Left forelimb (tissue), 1 donor: ENCODE data around the gene MSI2.
"Not testable (repeated sequence)": the region's sequence is repeated elsewhere in the genome, so short reads cannot be mapped to it uniquely, and the experiment has no call there.

Source experiments
- DNase-seq: peaks from one replicate; pipeline ENCODE4 v3.0.0-alpha.2; 2018; ENCODE audit warnings: low spot score

Gene MSI2

DNA sequence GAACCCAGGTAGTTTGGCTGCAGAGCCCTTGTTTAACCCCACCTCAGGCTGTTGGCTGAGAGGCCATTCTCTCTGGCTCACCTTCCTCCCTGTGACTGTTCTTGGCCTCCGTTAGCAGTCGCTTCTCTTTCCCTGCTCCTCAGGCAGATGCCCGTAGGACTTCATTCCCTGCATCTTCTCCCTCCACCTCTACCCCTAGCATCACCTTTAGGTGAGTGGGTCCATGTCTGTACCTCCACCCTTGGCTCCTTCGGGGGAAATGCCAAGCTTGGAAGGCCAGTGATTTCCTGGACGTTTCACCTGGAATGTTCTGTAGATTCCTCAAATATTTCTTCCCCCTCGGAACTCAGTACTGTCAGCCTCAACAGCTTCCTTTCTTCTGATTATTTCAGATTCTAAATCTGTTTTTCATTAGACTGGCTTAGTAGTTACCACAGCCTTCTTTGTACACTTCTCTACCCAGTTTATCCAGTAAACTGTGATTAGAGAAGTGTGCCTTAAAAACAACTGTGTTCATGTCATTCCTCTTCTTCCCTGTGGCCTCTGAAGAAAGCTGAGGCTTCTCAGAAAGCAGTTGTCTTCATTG lies 227.9 kb downstream of the MSI2 start:
- DNase-seq, result no peak

DNA sequence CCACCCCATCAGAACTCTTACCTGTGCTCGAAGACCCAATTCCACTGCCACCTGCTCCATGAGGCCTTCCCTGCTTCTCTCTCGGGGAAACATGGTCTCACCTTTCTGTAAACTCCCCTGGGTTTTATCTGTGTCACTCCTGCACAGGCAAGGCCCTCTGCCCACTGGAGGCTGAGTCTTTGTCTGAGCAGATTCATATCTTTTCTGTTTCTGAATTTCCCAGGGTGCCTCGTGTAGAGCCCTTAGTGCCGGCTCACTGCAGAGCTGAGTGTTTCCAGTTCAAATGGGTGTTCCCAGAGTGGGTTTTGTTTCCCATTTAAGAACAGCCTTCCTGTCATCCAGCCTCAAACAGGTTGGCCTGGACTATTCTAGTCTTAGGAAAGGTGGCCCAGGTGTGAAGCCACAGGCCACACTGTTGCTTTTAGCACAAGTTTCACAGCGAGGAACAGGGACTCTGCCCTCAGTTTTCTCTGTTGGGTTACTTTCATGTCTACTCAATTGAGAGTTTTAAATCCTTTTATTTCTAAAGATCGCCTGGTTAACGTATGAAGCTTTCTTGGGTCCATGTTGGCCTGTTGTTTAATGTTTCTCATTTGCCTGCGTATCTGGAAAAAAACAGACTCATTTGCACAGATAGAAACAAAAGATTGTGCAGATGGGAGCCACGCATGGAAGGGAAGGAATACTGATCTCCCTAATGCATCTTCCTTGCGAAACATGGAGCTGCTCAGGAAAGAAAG lies 228.7 kb downstream of the MSI2 start:
- no peak for DNase-seq

DNA sequence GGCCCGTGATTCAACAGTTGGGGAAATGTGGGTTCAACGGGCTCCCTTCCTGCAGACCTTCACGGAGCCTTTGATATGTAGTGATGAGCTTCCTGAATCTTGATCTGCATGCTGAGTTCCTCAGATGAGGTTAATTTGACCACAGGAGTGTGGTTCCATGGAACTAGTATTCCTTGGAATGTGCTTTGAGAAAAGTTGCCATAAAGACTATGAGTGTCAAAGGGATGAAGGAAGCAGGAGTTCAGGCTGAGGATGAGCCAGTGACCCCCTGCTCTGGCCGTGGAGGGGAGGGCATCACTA lies 229.2 kb downstream of the MSI2 start:
- no peak for DNase-seq

DNA sequence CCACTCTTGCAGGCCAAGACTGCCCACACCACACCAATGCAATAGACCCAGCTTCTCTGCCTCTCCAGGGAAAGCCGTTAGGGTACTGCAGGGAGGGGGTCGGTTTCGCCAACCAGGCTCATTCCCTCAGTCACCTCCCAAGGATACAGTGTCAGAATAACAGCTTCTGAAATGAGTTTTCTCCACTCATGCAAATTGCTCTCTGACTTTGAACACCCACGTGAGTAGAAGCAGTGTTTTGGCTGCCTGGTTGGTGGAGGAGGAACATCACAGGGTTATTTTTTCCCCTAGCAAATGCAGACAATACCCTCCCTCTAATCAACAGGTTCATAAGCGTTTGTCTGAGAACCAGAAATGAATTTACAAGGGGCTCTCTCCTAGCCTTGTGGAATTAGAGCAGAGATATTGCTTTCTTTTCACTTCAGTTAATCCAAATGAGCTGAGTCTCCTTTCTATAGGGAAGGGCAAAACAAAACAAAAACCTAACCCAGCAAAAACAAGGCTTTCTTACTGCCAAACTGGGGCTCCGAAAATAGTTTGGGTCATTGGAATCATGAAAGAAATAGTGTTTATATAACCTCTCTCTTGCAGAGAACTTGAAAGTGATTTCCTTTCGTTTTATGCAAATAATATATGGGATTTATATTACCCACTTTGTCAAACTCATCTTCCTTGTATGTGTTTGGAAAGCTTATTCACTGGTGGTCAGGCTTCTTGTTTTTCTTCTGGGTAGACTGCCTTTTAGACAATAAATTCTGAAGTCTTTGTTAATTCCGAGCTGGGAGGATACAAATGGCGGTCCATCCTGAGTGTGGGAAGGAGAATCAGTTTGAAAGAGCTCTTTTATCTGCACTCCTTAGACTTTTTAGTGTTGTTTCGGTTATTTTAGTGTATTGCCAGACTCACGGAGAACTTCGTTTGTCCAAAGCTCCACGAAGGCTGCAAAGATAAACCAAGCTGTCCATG lies 229.9 kb downstream of the MSI2 start:
- DNase-seq, result no peak

DNA sequence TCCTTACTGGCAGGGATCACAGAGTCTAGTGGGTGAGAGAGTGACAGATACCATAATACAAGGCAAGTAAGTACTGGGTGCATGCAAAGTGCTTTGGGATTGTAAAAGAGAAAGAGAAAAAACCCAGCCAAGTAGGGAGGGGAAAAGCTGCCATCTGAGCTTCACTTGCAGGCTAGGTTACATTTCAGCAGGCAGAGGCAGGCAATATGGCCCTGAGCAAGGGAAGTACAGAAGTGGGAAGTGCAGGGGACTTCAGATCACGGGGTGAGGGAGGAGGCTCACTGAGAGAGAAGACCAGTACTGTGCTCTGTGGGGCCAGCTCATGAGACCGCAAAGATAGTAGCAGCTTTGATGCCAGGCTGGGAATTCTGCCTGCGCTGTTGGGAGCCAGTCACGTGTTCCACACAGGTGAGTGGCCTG lies 230.6 kb downstream of the MSI2 start:
- DNase-seq, result no peak

DNA sequence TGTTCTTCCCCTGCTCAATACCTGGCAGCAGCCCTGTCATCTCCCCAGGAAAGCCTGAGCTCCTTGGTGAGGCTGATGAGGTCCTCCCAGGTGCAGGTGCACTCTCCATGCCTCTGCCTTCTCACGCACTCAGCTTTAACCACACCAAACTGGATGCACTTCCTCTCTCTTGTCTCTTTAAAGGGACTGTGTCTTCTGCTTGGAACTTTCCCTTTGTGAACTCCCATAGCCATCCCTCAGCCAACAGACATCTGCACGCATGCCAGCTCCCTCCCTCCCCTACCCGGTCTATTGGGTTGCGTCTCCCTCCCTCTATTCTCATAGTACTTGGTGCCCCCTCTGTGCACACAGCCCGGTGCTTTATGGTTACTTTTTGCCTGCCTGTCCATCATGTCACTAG lies 231.2 kb downstream of the MSI2 start:
- DNase-seq, result no peak

DNA sequence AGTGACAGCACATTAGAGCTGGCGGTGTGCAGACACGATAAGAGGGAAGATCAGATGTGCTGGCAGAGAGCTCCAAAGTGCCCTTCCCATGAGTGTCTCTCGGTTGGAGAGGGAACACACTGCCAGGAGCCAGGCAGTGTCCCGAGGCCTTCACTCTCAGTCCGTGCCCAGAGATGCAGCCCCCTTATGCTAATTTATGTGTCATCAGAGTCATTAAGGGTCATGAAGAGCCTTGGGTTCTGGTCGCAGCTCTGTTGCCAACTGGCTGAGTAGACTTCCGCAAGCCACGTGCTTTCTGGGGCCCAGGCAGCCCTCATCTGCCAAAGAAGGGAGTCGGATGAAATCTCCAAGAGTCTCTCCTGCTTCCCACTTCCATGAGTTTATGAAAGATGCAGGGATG lies 232.5 kb downstream of the MSI2 start:
- no peak for DNase-seq

DNA sequence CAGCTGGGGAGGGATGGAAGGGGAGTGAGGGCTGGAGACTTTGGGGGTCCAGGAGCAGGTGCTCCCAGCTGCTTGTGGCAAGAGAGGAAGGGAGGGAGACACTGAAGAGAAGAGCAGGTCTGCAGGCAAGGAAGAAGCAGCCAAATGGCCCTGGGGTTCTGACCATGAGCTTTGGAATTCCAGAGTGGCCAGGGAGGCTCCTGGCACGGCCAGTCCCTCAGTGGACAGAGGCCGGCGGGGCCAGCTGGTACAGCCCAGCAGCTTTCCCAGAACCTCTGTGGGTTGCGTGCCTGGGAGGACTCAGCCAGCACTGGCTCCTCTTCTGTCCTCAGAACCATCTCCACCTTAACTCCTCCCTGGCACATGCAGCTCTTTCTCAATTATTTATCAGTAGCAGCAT lies 233.0 kb downstream of the MSI2 start:
- DNase-seq, result no peak

DNA sequence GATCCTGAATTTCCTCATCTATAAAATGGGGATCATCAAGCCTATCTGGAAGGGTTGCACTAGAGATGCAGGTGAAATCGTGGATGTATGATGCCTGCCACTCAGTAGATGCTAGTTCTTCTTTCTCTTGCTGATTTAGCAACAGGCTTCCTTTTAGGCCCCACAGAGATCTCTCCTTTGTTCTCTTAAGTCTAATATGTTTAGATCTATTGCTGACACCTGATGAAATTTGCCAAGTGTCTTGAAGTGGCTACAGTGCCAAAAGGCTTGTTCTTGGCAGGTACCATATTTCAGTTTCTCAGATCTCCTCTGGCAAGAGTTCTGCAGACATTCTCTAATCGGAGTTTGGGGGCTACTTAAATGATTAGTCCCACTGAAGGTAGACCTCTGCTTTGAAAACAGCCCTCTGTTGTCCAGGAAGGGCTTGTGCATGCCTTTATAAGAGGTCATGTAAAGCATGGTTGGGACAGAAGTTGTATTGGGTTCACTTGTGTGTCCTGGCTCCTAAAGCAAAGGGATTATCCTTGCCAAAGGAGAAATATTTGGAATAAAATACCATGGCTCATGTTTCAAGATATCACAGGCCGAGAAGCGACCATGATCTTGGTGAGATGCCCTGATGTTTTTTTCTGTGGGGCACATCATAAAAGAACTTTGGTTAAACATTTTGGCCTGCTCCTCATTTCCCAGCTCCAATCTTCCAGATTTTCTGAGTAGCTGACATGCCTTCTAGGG lies 234.0 kb downstream of the MSI2 start:
- DNase-seq, result no peak

DNA sequence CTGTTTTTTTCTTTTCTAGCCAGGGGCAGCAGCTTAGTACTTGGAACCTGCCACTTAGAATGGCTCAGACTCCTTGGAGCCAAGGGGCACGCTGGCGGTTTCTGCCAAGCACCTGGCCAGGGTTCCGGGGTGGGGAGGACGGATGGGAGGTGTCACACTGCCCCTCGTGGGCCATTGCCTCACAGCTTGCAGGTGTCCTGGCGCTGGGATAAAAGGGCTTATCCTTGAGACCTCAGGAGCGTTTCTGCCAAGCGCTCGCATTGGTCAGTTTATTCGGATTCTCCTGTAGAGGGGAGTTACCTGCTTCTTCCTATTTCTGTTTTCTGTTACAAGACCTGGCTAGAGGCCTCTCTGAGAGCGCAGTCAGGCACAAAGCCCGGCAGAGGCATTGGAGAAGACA lies 234.6 kb downstream of the MSI2 start:
- DNase-seq, result no peak

DNA sequence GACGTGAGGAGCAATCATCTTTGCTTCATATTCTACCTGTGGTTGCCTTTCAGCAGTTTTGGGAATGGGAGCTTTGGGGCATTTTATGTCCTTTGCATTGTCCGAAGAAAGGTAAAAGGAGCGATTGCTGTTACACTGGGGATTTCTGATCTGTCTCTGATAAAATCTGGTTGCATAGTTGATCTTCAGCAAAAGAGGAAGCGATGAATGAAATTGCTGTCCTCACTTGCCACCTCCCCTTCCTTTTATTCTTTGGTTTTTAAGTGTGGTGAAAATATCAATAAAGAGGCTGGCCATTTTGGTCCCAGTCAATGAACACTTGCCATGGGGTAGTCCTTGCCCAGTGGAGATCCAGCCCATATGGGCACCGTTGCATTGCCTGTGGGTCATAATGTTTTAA lies 236.8 kb downstream of the MSI2 start:
- DNase-seq, result no peak

DNA sequence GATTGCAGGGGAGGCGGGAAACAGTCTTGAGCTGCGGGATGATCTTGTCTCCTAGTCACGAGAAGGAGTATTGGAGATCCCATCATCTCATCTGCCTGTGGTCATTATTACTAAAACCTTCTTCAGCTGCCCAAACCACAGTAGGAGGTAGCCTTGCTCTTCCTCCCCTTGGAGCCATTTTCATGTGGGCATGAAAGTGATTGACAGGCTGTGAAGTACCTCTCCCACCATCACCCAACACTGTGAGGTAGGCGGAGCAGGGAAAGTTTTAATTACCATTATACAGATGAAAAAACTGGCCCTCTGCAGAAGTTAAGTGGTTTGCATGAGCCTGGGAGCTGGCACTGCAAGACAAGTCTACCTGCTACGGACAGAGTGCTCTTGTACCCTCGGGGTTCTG lies 237.3 kb downstream of the MSI2 start:
- DNase-seq, result no peak

DNA sequence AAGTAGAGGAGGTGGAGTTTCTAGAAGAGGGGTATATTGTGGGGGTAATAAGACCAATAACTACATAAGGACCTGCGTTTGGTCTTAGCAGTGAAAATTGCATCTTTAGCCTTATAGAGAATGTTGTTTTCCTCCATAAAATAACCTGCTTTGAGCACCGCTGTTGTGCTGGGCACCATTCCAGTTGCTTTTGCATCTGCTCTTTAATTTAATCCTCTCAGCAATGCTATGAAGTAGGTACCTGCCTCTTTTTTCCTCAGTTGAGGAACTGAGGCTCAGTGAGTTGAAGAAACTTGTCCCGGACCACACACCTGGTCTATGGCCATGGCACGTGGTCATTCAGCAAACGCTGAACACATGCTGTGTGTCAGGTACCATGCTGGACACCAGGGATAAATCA lies 238.1 kb downstream of the MSI2 start:
- no peak for DNase-seq

DNA sequence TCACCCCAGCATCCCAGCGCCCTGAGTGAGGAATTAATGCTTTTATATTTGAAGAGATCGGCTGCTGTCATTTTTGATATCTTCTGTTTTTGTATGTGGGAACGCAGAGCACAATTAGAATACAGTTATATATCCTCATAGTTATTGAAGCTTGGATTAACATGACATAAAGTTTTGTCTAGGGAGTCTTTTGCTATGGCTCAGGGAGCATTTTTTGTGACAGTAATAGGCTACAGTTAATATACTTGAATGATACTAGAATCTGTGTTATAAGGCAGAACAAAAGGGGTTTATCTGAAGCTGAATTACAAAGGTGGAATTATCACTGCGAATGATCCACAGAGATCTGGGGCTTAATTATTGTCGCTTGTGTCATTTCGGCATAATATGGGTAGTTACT lies 239.4 kb downstream of the MSI2 start:
- no peak for DNase-seq

DNA sequence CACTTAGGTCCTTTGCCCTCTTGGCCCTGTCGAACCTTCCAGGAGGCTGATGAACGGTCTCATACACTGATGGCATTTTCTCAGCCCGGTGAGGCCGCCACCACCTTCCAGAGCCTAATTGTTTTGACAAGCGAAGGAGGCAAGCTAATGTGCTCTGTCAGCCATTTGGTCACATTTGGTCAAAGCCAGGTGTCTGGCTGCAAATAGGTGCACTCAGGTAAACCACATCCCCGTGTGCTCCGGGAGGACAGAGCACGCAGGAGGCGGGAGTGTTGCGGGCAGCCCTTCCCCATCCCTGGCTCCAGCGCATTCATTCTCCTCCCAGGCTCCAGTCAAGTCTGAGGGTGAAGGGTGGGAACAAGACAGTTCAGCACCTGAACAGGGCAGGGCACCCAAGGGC lies 240.1 kb downstream of the MSI2 start:
- no peak for DNase-seq

DNA sequence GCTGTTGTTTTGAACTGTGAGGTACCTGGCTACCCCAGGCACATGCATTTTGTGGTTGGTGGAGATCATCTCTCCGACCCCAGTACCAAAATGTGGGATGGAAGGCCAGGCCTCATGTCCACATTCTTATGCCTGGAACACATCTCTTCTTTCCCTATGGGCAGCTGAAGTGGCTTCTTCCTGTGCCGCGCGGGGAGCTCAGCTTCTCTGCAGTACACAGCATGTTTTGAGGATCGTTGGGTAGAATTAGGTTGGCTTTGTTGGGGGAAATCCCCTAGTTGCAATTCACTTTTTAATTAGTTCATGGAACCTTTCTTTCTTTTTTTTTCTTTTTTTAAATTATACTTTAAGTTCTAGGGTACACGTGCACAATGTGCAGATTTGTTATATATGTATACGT lies 242.1 kb downstream of the MSI2 start:
- DNase-seq, result no peak

DNA sequence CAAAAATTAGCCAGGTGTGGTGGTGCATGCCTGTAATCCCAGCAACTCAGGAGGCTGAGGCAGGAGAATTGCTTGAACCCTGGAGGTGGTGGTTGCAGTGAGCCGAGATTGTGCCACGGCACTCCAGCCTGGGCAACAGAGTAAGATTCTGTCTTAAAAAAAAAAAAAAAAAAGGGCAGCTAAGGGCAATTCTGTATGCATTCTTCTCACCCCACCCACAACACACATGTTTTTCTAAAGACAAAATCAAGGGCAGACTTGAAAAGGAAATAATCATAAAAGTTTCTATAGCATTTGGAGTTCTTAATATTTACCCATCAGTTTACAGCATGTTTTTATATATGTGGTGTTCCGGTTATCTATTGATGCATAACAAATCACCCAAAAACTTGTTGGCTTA lies 242.9 kb downstream of the MSI2 start:
- not testable (repeated sequence) for DNase-seq

DNA sequence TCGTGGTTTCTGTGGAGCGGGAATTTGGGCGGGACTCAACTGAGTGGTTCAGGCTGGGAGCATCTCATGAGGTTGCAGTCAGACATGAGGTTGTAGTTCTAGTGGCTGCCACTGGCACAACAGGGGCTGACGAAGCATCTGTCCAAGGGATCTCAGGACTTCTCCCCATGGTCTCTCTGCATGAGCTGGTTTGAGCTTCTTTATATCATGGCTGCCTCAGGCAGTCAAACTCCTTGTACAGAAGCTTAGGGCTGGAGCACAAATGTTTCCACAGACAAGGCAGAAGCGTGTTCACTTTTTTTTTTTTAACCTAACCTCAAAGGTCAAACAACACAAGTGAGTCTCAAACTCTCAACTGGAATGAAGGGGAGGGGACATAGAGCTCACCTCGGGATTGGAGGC lies 243.3 kb downstream of the MSI2 start:
- no peak for DNase-seq

DNA sequence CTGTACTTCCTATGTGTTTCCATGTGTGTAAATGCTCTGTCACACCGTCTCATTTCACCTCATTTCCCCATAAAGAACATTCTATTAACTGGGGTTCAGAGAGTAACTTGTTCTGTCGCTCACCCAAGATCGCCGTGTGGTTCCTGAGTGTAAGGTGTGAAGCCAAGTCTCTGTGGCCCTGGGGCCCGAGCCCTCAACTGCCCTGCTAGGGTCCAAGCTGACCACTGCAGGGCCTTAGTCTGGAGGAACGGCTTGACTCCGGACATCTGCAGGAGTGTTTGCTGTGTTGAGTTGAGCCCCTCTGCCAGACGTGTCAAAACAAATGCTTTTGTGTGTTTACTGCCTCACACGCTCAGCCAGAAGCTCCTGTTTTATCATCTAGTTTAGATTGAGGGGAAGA lies 244.7 kb downstream of the MSI2 start:
- no peak for DNase-seq

DNA sequence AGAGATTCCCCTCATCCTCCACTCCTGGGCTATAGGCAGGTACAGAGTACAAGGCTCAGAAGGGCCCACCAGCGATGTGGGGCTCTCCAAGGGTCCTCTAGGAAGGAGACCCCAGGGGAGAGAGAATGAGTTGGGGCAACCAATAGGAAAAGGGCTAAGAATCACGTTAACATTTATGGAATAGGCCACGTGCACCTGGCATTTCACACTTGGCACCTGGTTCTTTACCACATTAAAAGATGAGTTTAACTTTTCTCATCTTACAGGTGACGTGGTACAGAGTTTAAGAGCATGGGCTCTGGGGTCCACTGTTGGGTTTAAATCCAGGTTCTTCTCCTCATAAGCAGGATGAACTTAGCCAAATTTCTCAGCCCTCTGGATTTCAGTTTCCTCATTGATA lies 245.7 kb downstream of the MSI2 start:
- no peak for DNase-seq

DNA sequence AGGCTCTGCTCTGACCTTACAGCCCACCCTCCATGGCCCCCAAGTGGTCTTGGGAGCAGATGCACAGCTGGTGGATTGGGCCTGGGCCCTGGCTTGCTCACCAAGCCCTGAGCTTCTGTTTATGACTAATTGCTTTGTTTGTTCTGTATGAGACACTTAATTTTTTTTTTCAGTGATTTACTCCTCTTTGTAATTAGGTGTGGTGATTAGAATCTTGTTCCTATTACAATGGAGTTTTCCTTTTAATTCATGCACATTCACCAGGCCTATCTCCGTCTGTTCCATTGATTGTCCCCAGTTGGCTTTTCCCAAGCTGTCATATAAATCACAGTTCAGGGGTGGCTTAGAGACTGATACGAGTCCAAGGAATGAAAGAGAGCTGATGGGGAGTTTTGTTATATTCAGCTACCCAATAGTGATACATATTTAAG lies 246.5 kb downstream of the MSI2 start:
- DNase-seq, result no peak

DNA sequence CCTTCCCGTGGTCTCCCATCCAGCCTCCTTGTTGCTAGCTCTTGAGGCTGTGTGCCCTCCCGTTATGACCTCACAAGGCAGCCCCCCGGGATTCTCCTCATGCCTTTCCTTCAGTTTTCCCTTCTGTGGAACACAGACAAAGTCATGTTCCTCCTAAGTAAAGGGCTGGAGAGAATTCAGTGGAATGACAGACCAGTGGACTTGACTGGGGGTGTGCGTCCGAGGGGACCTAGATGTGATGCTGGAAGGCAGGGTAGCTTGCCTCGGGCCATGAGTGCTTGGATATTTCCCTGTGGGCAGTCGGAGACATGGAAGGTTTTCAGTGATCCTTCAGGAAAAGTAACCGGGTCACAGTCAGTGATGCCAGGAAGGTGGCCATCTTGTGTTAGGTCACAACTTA lies 247.9 kb downstream of the MSI2 start:
- DNase-seq, result no peak
